Kidney glomerular epithelial cell (primary cell): ENCODE results near the gene CHCHD6.

Experiments used
- DNase-seq: peaks from one replicate; lab custom pipeline; 2025; lab: John Stamatoyannopoulos, UW

Gene CHCHD6

GRCh38 chr3:126826693-126827092, 122.7 kb downstream of the CHCHD6 start:
- no peak for DNase-seq

- no peak for DNase-seq
Observed at GRCh38 chr3:126827121-126827520, 123.1 kb downstream of the CHCHD6 start.

GRCh38 chr3:126828306-126828705, 124.3 kb downstream of the CHCHD6 start:
- no peak for DNase-seq

- no peak for DNase-seq
Observed at GRCh38 chr3:126832933-126833332, 128.9 kb downstream of the CHCHD6 start.

GRCh38 chr3:126834596-126835471, 130.8 kb downstream of the CHCHD6 start:
- DNase-seq: no peak

GRCh38 chr3:126835472-126836219, 131.6 kb downstream of the CHCHD6 start:
- peak; percentile 23 for DNase-seq

- DNase-seq: no peak
Observed at GRCh38 chr3:126836220-126836860, 132.3 kb downstream of the CHCHD6 start.

- no peak for DNase-seq
Observed at GRCh38 chr3:126837773-126838172, 133.7 kb downstream of the CHCHD6 start.

GRCh38 chr3:126845920-126846715, 142.1 kb downstream of the CHCHD6 start:
- DNase-seq: no peak

- DNase-seq: no peak
Observed at GRCh38 chr3:126847061-126847460, 143.0 kb downstream of the CHCHD6 start.

GRCh38 chr3:126848991-126849390, 145.0 kb downstream of the CHCHD6 start:
- DNase-seq: no peak

GRCh38 chr3:126849768-126850167, 145.7 kb downstream of the CHCHD6 start:
- DNase-seq: no peak

- peak; percentile 81 for DNase-seq
Observed at GRCh38 chr3:126850370-126851085, 146.5 kb downstream of the CHCHD6 start.

- no peak for DNase-seq
Observed at GRCh38 chr3:126851382-126851781, 147.3 kb downstream of the CHCHD6 start.

- no peak for DNase-seq
Observed at GRCh38 chr3:126851934-126852333, 147.9 kb downstream of the CHCHD6 start.

- DNase-seq: no peak
Observed at GRCh38 chr3:126852511-126852910, 148.5 kb downstream of the CHCHD6 start.

GRCh38 chr3:126854666-126855065, 150.6 kb downstream of the CHCHD6 start:
- DNase-seq: no peak

- DNase-seq: no peak
Observed at GRCh38 chr3:126855374-126855773, 151.3 kb downstream of the CHCHD6 start.

- no peak for DNase-seq
Observed at GRCh38 chr3:126857928-126858327, 153.9 kb downstream of the CHCHD6 start.

- no peak for DNase-seq
Observed at GRCh38 chr3:126858401-126858800, 154.4 kb downstream of the CHCHD6 start.

GRCh38 chr3:126858887-126859286, 154.8 kb downstream of the CHCHD6 start:
- DNase-seq: peak; percentile 47
